Middle frontal gyrus (tissue), 1 donor: ENCODE measurements around the gene FAM9C.
"Not testable (repeated sequence)": the region's sequence is repeated elsewhere in the genome, so short reads cannot be mapped to it uniquely, and the experiment has no call there.

ENCODE experiments used
- DNase-seq: peaks from one replicate; pipeline ENCODE4 v3.0.0-alpha.2; 2015; ENCODE audit warnings: low spot score; ENCODE audit errors: extremely low spot score

Gene FAM9C

GRCh38 chrX:13044441-13044840 is at the start of gene FAM9C:
FAM9C (minus strand) TSS chrX:13044620; CDS start chrX:13043789, 831 bp downstream.
- DNase-seq, result no peak

- DNase-seq, result no peak
Observed at GRCh38 chrX:13093529-13094140, 49.2 kb upstream of the FAM9C start.

- no peak for DNase-seq
Observed at GRCh38 chrX:13092455-13092941, 48.1 kb upstream of the FAM9C start.

GRCh38 chrX:13091111-13091765 is 46.8 kb upstream of the FAM9C start:
- no peak for DNase-seq

GRCh38 chrX:13090339-13091110 is 46.1 kb upstream of the FAM9C start:
- no peak for DNase-seq

- DNase-seq, result no peak
Observed at GRCh38 chrX:13090027-13090338, 45.6 kb upstream of the FAM9C start.

- DNase-seq, result no peak
Observed at GRCh38 chrX:13088156-13088487, 43.7 kb upstream of the FAM9C start.

- DNase-seq, result no peak
Observed at GRCh38 chrX:13087322-13088155, 43.1 kb upstream of the FAM9C start.

- DNase-seq, result not testable (repeated sequence)
Observed at GRCh38 chrX:13086793-13087321, 42.4 kb upstream of the FAM9C start.

- no peak for DNase-seq
Observed at GRCh38 chrX:13086076-13086475, 41.7 kb upstream of the FAM9C start.

- no peak for DNase-seq
Observed at GRCh38 chrX:13085526-13085925, 41.1 kb upstream of the FAM9C start.

GRCh38 chrX:13084611-13085010 is 40.2 kb upstream of the FAM9C start:
- no peak for DNase-seq

GRCh38 chrX:13083755-13084326 is 39.4 kb upstream of the FAM9C start:
- DNase-seq, result not testable (repeated sequence)

GRCh38 chrX:13082206-13083065 is 38.0 kb upstream of the FAM9C start:
- DNase-seq, result no peak

- DNase-seq, result no peak
Observed at GRCh38 chrX:13081395-13082205, 37.2 kb upstream of the FAM9C start.

GRCh38 chrX:13080128-13080795 is 35.8 kb upstream of the FAM9C start:
- DNase-seq, result no peak

- no peak for DNase-seq
Observed at GRCh38 chrX:13078739-13079444, 34.5 kb upstream of the FAM9C start.

GRCh38 chrX:13077168-13077567 is 32.7 kb upstream of the FAM9C start:
- DNase-seq, result no peak
